Brain microvascular endothelial cell (primary cell): ENCODE results near the gene MAP3K10.

Experiments
- DNase-seq: peaks from one replicate; pipeline ENCODE4 v3.0.0-alpha.2; 2020
- H3K27ac ChIP-seq: fragments of 250-450 bp; sonication (Bioruptor Pico); 2 replicates; pipeline ENCODE4 v1.5.1; 2020; ENCODE audit warnings: mild to moderate bottlenecking, moderate library complexity
- H3K27me3 ChIP-seq: fragments of 250-450 bp; sonication (Bioruptor Pico); replicated peaks from 2 replicates; pipeline ENCODE4 v1.5.1; 2020; ENCODE audit warnings: mild to moderate bottlenecking
- H3K36me3 ChIP-seq: fragments of 250-450 bp; sonication (Bioruptor Pico); replicated peaks from 2 replicates; pipeline ENCODE4 v1.5.1; 2020; ENCODE audit warnings: mild to moderate bottlenecking
- H3K4me3 ChIP-seq: 2 replicates; pipeline ENCODE4 v1.5.1; 2011; ENCODE audit warnings: low read depth, mild to moderate bottlenecking, control low read depth, low read length, moderate library complexity
- in situ Hi-C: cut with HindIII; loops from 2 replicates; pipeline ENCODE4 v1.10.0; 2017; ENCODE audit warnings: low sequenced_read_pairs, low pct_ligation_motif_present
- TF ChIP-seq, protein P1 (sequence below): IDR thresholded peaks from 2 replicates; pipeline ENCODE4 v1.5.1; 2011; ENCODE audit warnings: low read depth, mild to moderate bottlenecking, moderate library complexity, low read length, control low read depth, inconsistent platforms; ENCODE audit errors: missing control alignments

The MAP3K10 gene

GRCh38 chr19:40198272-40198990 lies 7.2 kb downstream of the MAP3K10 start:
- no peaks in the 10 kb centered on the region for H3K27me3 ChIP-seq
- H3K27ac ChIP-seq: no peak overlapping the region
- H3K36me3 ChIP-seq: peaks cover 2% of the 10 kb centered on the region
- TF ChIP-seq, protein P1, sequence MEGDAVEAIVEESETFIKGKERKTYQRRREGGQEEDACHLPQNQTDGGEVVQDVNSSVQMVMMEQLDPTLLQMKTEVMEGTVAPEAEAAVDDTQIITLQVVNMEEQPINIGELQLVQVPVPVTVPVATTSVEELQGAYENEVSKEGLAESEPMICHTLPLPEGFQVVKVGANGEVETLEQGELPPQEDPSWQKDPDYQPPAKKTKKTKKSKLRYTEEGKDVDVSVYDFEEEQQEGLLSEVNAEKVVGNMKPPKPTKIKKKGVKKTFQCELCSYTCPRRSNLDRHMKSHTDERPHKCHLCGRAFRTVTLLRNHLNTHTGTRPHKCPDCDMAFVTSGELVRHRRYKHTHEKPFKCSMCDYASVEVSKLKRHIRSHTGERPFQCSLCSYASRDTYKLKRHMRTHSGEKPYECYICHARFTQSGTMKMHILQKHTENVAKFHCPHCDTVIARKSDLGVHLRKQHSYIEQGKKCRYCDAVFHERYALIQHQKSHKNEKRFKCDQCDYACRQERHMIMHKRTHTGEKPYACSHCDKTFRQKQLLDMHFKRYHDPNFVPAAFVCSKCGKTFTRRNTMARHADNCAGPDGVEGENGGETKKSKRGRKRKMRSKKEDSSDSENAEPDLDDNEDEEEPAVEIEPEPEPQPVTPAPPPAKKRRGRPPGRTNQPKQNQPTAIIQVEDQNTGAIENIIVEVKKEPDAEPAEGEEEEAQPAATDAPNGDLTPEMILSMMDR: no peak
- no peak overlapping the region for H3K4me3 ChIP-seq
- no peak for DNase-seq
- in situ Hi-C loops: no loop called here

GRCh38 chr19:40200341-40201099 lies 9.3 kb downstream of the MAP3K10 start:
- H3K27ac ChIP-seq: no peak overlapping the region
- H3K36me3 ChIP-seq: peaks cover 2% of the 10 kb centered on the region
- TF ChIP-seq, protein P1: no peak
- H3K4me3 ChIP-seq: no peak overlapping the region
- no peak for DNase-seq
- in situ Hi-C loops: no loop called here
- H3K27me3 ChIP-seq: no peaks in the 10 kb centered on the region

DNA sequence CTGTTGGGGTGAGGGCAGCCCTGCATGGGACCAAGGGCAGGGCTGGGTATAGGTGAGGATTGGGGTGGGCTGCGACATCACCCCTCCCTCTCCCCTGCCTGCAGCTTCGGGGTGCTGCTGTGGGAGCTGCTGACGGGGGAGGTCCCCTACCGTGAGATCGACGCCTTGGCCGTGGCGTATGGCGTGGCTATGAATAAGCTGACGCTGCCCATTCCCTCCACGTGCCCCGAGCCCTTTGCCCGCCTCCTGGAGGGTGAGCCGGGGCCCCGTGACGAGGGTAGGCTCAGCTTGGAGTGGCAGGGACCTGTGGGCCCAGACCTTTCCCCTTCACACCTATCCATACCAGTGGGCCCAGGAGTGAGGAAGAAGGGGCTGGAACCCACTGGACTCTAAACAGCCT lies 13.2 kb downstream of the MAP3K10 start:
- in situ Hi-C loops: no loop called here
- DNase-seq: no peak
- Histone ChIP-seq H3K36me3 (peaks cover 2% of the 10 kb centered on the region), H3K4me3 (no peak overlapping the region), H3K27me3 (no peaks in the 10 kb centered on the region), H3K27ac (no peak overlapping the region)
- TF ChIP-seq, protein P1: no peak

DNA sequence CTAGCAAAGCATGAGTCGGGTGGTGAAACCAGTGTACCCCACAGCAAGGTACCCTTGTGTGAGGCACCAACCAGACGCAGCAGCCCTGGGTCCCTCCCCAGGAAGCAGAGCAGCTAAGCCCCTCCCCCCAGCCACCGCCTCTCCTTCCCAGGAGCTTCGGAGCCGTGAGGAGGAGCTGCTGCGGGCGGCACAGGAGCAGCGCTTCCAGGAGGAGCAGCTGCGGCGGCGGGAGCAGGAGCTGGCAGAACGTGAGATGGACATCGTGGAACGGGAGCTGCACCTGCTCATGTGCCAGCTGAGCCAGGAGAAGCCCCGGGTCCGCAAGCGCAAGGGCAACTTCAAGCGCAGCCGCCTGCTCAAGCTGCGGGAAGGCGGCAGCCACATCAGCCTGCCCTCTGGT lies 14.5 kb downstream of the MAP3K10 start:
- no peak for DNase-seq
- in situ Hi-C loops: no loop called here
- Histone ChIP-seq H3K27me3 (no peaks in the 10 kb centered on the region), H3K36me3 (peaks cover 2% of the 10 kb centered on the region), H3K4me3 (no peak overlapping the region), H3K27ac (no peak overlapping the region)
- TF ChIP-seq, protein P1: no peak

GRCh38 chr19:40208602-40209001 lies 17.4 kb downstream of the MAP3K10 start:
- TF ChIP-seq, protein P1: no peak
- Histone ChIP-seq H3K36me3 (no peaks in the 10 kb centered on the region), H3K27ac (no peak overlapping the region), H3K4me3 (no peak overlapping the region), H3K27me3 (no peaks in the 10 kb centered on the region)
- in situ Hi-C loops: no loop called here
- no peak for DNase-seq
